Amniotic epithelial cell (primary cell): ENCODE results near the gene SIRT2.
A peak's percentile ranks its signal among the peaks of the same experiment; 100 is the strongest.

Experiments used
- DNase-seq: peaks from one replicate; pipeline ENCODE4 v3.0.0-alpha.2; 2010; ENCODE audit warnings: low read depth

SIRT2 gene

GRCh38 chr19:38843175-38843758, 56.2 kb downstream of the SIRT2 start:
- no peak for DNase-seq

- DNase-seq = no peak
These were observed 56.8 kb downstream of the SIRT2 start for GRCh38 chr19:38842439-38843174.

GRCh38 chr19:38841787-38842438, 57.5 kb downstream of the SIRT2 start:
- DNase-seq = no peak

- no peak for DNase-seq
These were observed 58.1 kb downstream of the SIRT2 start for GRCh38 chr19:38841180-38841766.

- no peak for DNase-seq
These were observed 58.8 kb downstream of the SIRT2 start for GRCh38 chr19:38840583-38840968.

GRCh38 chr19:38839816-38840582, 59.4 kb downstream of the SIRT2 start:
- DNase-seq = no peak

- no peak for DNase-seq
These were observed 60.2 kb downstream of the SIRT2 start for GRCh38 chr19:38838986-38839761.

- DNase-seq = no peak
These were observed 61.0 kb downstream of the SIRT2 start for GRCh38 chr19:38838208-38838985.

- no peak for DNase-seq
These were observed 61.7 kb downstream of the SIRT2 start for GRCh38 chr19:38837656-38838121.

- DNase-seq = no peak
These were observed 62.3 kb downstream of the SIRT2 start for GRCh38 chr19:38836983-38837626.

GRCh38 chr19:38836159-38836982, 63.0 kb downstream of the SIRT2 start:
- DNase-seq = no peak

- no peak for DNase-seq
These were observed 64.8 kb downstream of the SIRT2 start for GRCh38 chr19:38834590-38834989.

- DNase-seq = no peak
These were observed 65.3 kb downstream of the SIRT2 start for GRCh38 chr19:38834104-38834490.

GRCh38 chr19:38833092-38833425, 66.4 kb downstream of the SIRT2 start:
- DNase-seq = no peak

- peak; percentile 99 for DNase-seq
These were observed 68.2 kb downstream of the SIRT2 start for GRCh38 chr19:38831142-38831605.

- DNase-seq = peak; percentile 71
These were observed 69.2 kb downstream of the SIRT2 start for GRCh38 chr19:38830039-38830733.

- DNase-seq = peak; percentile 82
These were observed 70.2 kb downstream of the SIRT2 start for GRCh38 chr19:38829203-38829602.
